HG02588 (cell line): ENCODE measurements around the gene GAGE12J.
"Not testable (repeated sequence)": the region's sequence is repeated elsewhere in the genome, so short reads cannot be mapped to it uniquely, and the experiment has no call there.

ENCODE experiments used
- ATAC-seq: cut with Tn5 transposase; IDR thresholded peaks from one replicate; pipeline ENCODE4 v1.9.1; 2021; ENCODE audit warnings: mild to moderate bottlenecking, moderate library complexity; ENCODE audit not compliant: unreplicated experiment

GAGE12J gene

GRCh38 chrX:49309401-49309981 lies 12.3 kb upstream of the GAGE12J start:
- ATAC-seq, result no peak

DNA sequence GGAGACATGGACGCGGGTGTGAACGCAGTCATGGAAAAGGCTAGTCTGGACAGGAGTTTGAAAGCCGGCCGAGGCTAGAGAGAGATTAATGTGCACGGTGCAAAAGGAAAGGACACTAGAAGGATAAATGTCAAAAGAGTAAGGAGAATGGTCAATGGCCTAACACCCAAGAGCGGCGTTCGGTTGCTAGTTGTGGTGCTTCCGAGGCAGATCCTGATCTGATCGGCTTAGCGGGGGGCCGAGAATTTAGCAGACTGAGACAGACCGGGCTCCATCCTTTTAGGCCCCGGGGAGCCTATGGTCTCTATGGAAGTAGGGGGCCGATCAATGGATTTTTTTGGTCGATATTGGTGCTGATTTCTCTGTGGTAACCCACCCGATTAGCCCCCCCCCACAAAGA lies 11.5 kb upstream of the GAGE12J start:
- ATAC-seq, result no peak

DNA sequence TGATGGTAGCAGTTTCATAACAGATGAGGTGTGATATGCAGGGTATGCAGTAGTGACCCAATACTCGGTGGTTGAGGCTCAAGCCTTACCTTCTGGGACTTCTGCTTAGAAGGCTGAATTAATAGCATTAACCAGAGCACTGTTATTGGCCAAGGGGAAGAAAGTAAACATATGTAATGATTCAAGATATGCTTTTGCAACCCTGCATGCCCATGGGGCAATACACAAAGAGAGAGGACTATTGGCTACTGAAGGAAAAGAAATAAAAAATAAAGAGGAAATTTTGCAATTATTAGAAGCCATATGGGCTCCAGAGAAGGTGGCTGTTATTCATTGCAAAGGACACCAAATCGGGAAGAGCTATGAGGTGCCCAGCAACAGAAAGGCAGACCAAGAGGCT lies 9.7 kb upstream of the GAGE12J start:
- ATAC-seq, result no peak

DNA sequence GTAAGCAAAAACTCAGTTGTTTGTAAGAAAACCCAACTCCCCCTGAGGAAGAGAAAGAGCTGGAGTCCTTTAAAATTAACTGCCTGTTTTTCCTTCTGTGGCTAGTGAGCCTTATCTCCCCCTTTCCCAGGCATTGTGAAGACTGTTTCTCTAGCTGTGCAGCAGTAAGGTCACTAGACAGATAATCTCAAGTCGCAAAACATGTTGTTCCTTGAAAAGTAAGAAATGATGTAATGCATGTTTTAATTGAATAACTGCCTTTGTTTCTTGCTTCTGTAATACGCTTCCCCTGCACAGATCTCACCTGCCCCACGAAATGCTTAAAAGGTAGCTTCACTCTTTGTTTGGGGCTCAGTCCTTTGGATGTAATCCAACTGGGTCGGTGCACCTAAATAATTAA lies 5.8 kb upstream of the GAGE12J start:
- no peak for ATAC-seq

- not testable (repeated sequence) for ATAC-seq
These were observed 429 bp downstream of the GAGE12J start for GRCh38 chrX:49322266-49322665.

DNA sequence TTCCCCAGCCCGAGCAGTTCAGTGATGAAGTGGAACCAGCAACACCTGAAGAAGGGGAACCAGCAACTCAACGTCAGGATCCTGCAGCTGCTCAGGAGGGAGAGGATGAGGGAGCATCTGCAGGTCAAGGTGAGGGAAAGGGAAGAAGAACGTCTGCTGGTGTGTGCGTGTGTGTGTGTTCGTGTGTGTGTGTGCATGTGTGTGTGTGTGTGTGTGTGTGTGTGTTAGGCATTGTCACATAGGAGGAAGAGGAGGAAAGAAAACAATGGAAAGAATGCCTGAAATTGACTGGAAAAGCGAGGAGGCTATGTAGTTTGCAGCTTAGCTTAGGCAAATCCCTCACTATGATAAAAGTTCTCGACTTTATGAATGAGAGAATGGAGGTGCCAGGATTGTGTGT lies 1.9 kb downstream of the GAGE12J start:
- ATAC-seq, result not testable (repeated sequence)

DNA sequence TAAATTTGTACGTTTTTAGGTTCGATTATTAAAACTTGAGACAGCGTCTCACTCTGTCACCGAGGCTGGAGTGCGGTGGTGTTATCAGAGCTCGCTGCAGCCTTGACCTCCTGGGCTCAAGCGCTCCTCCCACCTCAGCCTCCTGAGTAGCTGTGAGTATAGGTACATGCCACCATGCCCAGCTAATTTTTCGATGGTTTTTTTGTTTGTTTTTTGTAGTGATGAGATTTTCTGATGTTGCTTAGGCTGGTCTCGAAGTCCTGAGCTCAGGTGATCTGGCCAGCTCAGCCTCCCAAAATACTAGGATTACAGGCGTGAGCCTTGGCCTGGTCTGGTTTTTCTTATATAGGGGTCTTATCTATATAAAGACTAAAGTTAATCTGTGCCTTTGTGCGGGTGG lies 8.6 kb downstream of the GAGE12J start:
- ATAC-seq, result not testable (repeated sequence)

GRCh38 chrX:49331282-49331681 lies 9.4 kb downstream of the GAGE12J start, which contains the start of gene GAGE13:
TSS of gene GAGE13 (plus strand) at chrX:49331582. CDS start at chrX:49332738, 1,156 bp downstream.
- ATAC-seq, result not testable (repeated sequence)

DNA sequence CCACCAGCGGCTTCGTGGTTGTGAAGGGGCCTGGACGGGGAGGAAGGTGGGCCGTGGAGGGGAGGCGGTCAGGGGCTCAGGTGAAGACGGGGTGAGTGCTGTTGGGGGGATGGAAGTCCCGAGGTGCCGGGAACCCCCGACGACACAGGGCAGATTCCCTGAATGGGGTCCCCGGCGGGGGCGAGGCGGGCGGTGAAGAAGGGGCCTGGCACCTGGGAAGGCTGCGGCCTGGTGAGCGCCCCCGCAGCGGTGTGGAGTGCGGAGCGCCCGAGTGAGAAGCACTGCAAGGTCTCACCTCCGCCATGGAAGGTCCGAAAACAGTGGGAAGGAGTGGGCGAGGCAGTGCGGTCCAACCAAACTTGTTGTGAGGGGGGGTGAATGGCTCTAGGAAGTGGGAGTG lies 10.0 kb downstream of the GAGE12J start:
- ATAC-seq, result not testable (repeated sequence)

DNA sequence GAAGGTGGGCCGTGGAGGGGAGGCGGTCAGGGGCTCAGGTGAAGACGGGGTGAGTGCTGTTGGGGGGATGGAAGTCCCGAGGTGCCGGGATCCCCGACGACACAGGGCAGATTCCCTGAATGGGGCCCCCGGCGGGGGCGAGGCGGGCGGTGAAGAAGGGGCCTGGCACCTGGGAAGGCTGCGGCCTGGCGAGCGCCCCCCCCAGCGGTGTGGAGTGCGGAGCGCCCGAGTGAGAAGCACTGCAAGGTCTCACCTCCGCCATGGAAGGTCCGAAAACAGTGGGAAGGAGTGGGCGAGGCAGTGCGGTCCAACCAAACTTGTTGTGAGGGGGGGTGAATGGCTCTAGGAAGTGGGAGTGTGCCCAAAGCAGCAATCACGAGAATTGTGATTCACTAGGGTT lies 19.6 kb downstream of the GAGE12J start:
- not testable (repeated sequence) for ATAC-seq

- not testable (repeated sequence) for ATAC-seq
These were observed 22.8 kb downstream of the GAGE12J start for GRCh38 chrX:49344496-49345175.

- ATAC-seq, result not testable (repeated sequence)
These were observed 23.6 kb downstream of the GAGE12J start for GRCh38 chrX:49345402-49345801.

DNA sequence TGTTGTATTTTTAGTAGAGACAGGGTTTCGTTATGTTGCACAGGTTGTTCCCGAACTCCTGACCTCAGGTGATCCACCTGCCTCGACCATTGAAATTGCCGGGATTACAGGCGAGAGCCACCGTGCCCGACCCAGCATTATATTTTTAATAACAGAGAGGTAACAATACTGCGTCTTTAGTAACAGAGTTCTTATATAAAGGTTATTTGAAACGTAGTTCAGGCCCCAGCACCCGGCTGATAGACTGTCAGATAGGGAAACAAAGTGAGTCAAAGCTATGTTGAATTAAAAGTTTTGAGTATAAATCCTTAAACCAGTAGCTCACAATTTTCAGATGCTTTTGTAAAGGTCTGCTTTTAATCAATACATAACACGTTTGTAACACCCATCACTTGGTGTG lies 24.3 kb downstream of the GAGE12J start:
- ATAC-seq, result not testable (repeated sequence)
